Measurements from ENCODE around the gene MPPED2.

Gene MPPED2

DNA sequence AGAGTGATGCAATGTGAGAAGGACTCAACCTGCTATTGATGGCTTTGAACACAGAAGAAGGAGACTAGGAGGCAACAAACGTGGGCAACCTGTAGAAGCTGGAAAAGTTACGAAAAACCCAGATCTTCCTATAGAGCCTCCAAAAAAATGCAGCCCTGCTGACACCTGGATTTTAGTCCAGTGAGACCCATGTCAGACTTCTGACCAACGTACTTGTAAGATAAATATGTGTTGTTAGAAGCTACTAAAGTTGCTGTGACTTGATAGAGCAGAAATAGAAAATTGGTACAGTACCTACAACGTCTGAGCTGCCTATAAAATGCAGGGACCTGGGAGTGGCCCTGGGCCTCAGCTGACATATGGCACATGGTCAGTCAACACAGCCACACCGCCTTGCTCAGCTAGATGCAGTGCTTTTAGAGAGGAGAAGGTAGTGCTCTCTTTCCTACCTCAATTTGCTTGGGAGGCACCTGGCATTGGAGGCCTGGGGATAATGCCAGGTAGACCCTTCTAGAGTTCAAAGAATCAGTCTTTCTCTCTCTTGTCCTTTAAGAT is 165.8 kb downstream of the MPPED2 start:
- TF ChIP-seq CTCF (IDR thresholded peaks at IDR 0.05), result no peak
- Mint-ChIP-seq H3K9me3 (no peaks in the 10 kb centered on the region), H3K27ac (no peak overlapping the region), H3K4me1 (peaks cover 77% of the 10 kb centered on the region), H3K4me3 (no peak overlapping the region), H3K27me3 (ENCODE audit: low read depth, poor library complexity) (peaks cover 14% of the 10 kb centered on the region), H3K36me3 (ENCODE audit: low read depth) (no peaks in the 10 kb centered on the region)
- no peak for DNase-seq

GRCh38 chr11:30414806-30415205 is 171.3 kb downstream of the MPPED2 start:
- Mint-ChIP-seq H3K9me3 (no peaks in the 10 kb centered on the region), H3K36me3 (ENCODE audit: low read depth) (no peaks in the 10 kb centered on the region), H3K27ac (peak overlapping the region; percentile 8), H3K4me3 (no peak overlapping the region), H3K4me1 (peaks cover 59% of the 10 kb centered on the region), H3K27me3 (ENCODE audit: low read depth, poor library complexity) (peaks cover 12% of the 10 kb centered on the region)
- no peak for TF ChIP-seq CTCF (IDR thresholded peaks at IDR 0.05)
- no peak for DNase-seq

GRCh38 chr11:30414244-30414643 is 171.9 kb downstream of the MPPED2 start:
- Mint-ChIP-seq H3K36me3 (ENCODE audit: low read depth) (no peaks in the 10 kb centered on the region), H3K27me3 (ENCODE audit: low read depth, poor library complexity) (peaks cover 15% of the 10 kb centered on the region)

DNA sequence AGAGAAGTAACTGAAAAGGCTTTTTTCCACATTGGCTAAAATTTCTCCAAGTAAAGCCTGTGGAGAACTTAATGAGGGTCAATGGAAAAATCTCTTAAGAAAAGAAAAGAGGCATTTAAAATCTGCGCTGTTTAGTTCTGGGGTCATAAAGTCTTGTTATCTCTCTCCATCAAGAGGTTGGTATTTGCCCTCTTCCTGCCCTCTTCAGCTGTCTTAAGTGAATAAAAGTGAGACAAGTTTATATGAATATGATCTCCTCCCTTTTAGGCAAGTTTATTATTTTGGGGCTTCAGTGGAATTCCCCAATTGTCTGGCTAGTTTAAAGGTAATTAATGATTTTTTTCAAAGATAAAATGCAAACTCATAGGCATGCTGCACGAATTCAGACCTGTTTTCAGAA is 173.6 kb downstream of the MPPED2 start:
- TF ChIP-seq CTCF (IDR thresholded peaks at IDR 0.05), result no peak
- H3K9me3 Mint-ChIP-seq, result no peaks in the 10 kb centered on the region
- DNase-seq, result no peak
- peaks cover 52% of the 10 kb centered on the region for H3K4me1 Mint-ChIP-seq
- no peak overlapping the region for H3K4me3 Mint-ChIP-seq
- H3K27me3 Mint-ChIP-seq (ENCODE audit: low read depth, poor library complexity), result peaks cover 11% of the 10 kb centered on the region
- H3K27ac Mint-ChIP-seq, result no peak overlapping the region
- no peaks in the 10 kb centered on the region for H3K36me3 Mint-ChIP-seq (ENCODE audit: low read depth)

More at GRCh38 chr11:30414244-30414643, 171.9 kb downstream of the MPPED2 start:
- TF ChIP-seq CTCF (IDR thresholded peaks at IDR 0.05), result no peak
- H3K27ac Mint-ChIP-seq, result peak overlapping the region; percentile 43
- DNase-seq, result no peak
- H3K4me3 Mint-ChIP-seq, result peak overlapping the region; percentile 19
- H3K4me1 Mint-ChIP-seq, result peaks cover 58% of the 10 kb centered on the region
- no peaks in the 10 kb centered on the region for H3K9me3 Mint-ChIP-seq

DNA sequence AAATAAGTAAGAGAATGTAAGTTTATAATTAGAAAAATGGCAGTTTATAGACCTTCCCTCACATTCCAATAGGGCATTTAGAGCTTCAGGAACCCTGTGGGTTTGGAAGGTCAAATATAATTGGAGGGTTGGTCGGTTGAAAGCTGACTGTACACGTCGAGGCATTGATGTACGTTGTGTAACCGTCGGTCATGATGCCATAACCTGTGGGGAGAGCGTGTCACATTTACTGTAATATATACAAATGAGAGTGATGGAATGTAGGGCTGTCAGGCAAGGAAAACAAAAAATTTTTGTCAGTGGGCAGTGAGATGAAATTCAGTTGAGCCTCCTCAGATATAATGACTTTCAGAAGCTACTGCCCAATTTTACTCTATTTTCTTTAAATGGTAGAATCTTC is 174.8 kb downstream of the MPPED2 start:
- no peak for DNase-seq
- Mint-ChIP-seq H3K4me3 (no peak overlapping the region), H3K4me1 (peaks cover 59% of the 10 kb centered on the region), H3K27me3 (ENCODE audit: low read depth, poor library complexity) (peaks cover 11% of the 10 kb centered on the region), H3K36me3 (ENCODE audit: low read depth) (no peaks in the 10 kb centered on the region), H3K9me3 (no peaks in the 10 kb centered on the region), H3K27ac (peak overlapping the region; percentile 75)
- no peak for TF ChIP-seq CTCF (IDR thresholded peaks at IDR 0.05)

- Mint-ChIP-seq H3K36me3 (ENCODE audit: low read depth) (no peaks in the 10 kb centered on the region), H3K27ac (peak overlapping the region; percentile 91), H3K9me3 (no peaks in the 10 kb centered on the region), H3K4me3 (no peak overlapping the region), H3K27me3 (ENCODE audit: low read depth, poor library complexity) (peaks cover 11% of the 10 kb centered on the region), H3K4me1 (peaks cover 42% of the 10 kb centered on the region)
- no peak for TF ChIP-seq CTCF (IDR thresholded peaks at IDR 0.05)
- no peak for DNase-seq
Measured at GRCh38 chr11:30406978-30407762, 179.0 kb downstream of the MPPED2 start.
